GM12892 (cell line): Measurements from ENCODE around the gene ABAT.
"Not testable (repeated sequence)": the region's sequence is repeated elsewhere in the genome, so short reads cannot be mapped to it uniquely, and the experiment has no call there.

ENCODE experiments used
- DNase-seq: peaks from one replicate; pipeline ENCODE4 v3.0.0; 2011; ENCODE audit not compliant: insufficient read length
- FAIRE-seq: peaks from 2 replicates; lab custom pipeline; 2011; peaks lifted over from hg19 to GRCh38; lab: Jason Lieb, UNC
- POLR2A ChIP-seq: IDR thresholded peaks from 2 replicates; pipeline ENCODE4 v1.6.1; 2011; ENCODE audit warnings: low read depth, low read length, control low read depth
- POLR2AphosphoS5 ChIP-seq: IDR thresholded peaks from 2 replicates; pipeline ENCODE4 v1.6.1; 2011; ENCODE audit warnings: low read depth, low read length, control low read depth
- TAF1 ChIP-seq: IDR thresholded peaks from 2 replicates; pipeline ENCODE4 v1.6.1; 2011; ENCODE audit warnings: low read depth, mild to moderate bottlenecking, control low read depth, low read length, borderline replicate concordance

Gene ABAT

GRCh38 chr16:8727857-8728618 lies 53.6 kb downstream of the ABAT start:
- FAIRE-seq, result no peak
- TF ChIP-seq POLR2A, result no peak
- TF ChIP-seq POLR2AphosphoS5, result no peak
- no peak for TF ChIP-seq TAF1
- DNase-seq, result no peak

GRCh38 chr16:8729779-8730334 lies 55.4 kb downstream of the ABAT start:
- TF ChIP-seq POLR2A (no peak), POLR2AphosphoS5 (no peak), TAF1 (no peak)
- DNase-seq (no peak), FAIRE-seq (no peak)

- FAIRE-seq, result no peak
- no peak for TF ChIP-seq TAF1
- TF ChIP-seq POLR2AphosphoS5, result no peak
- no peak for TF ChIP-seq POLR2A
- DNase-seq, result no peak
These were observed 56.0 kb downstream of the ABAT start for GRCh38 chr16:8730335-8730915.

DNA sequence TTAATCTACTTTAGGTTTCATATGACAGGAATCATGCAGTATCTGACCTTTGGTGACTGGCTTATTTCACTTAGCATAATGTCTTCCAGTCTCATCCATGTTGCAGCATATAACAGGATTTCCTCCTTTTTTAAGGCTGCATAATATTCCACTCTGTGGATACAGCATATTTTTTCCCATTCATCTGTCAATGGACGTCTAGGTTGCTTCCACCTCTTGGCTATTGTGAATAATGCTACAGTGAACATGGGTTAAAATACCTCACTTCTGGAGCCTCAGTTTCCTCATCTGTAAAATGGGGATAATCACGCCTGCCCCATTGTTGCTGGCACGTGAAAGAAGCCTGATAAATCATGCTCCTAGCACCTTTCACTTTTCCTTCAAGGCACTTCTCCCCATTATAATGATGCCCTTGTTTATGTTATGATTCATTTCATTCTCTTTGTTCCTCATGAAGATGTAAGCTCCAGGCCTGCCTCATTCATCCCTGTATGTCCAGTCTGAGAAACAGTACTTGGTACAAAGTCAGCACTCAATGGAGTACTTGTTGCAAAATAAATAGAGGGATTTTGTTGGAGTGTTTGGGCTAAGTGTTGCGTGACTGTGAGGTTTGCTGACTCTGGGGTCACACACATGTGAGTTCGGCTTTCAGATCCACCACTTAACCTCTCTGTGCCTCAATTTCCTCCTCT lies 59.6 kb downstream of the ABAT start:
- TF ChIP-seq POLR2AphosphoS5, result no peak
- no peak for TF ChIP-seq TAF1
- no peak for TF ChIP-seq POLR2A
- DNase-seq, result no peak
- FAIRE-seq, result no peak

DNA sequence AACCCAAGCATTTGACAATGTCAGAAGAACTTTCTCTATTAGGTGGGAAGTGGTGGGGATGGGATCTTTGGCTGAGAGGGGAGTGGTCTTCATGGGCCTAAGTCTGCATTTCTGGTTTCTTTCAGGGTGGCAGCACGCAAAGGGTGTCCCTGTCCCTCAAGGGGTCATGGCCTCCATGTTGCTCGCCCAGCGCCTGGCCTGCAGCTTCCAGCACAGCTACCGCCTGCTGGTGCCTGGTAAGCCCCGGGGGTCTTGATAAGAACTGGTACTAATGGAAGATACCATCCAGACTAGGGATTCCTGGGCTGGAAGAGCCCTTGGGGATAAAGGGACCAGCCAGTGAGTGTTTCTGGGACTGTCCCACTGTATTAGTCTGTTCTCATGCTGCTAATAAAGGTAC lies 61.2 kb downstream of the ABAT start:
- TF ChIP-seq POLR2AphosphoS5 (no peak), POLR2A (no peak), TAF1 (no peak)
- no peak for FAIRE-seq
- DNase-seq, result no peak

GRCh38 chr16:8736123-8736668 lies 61.8 kb downstream of the ABAT start:
- no peak for FAIRE-seq
- no peak for TF ChIP-seq TAF1
- no peak for TF ChIP-seq POLR2A
- no peak for DNase-seq

- FAIRE-seq (no peak), DNase-seq (no peak)
- no peak for TF ChIP-seq TAF1
- TF ChIP-seq POLR2A, result no peak
- no peak for TF ChIP-seq POLR2AphosphoS5
These were observed 64.7 kb downstream of the ABAT start for GRCh38 chr16:8739151-8739550.

GRCh38 chr16:8739989-8740704 lies 65.7 kb downstream of the ABAT start:
- no peak for DNase-seq
- no peak for TF ChIP-seq POLR2A
- no peak for TF ChIP-seq TAF1
- no peak for TF ChIP-seq POLR2AphosphoS5
- FAIRE-seq, result no peak

DNA sequence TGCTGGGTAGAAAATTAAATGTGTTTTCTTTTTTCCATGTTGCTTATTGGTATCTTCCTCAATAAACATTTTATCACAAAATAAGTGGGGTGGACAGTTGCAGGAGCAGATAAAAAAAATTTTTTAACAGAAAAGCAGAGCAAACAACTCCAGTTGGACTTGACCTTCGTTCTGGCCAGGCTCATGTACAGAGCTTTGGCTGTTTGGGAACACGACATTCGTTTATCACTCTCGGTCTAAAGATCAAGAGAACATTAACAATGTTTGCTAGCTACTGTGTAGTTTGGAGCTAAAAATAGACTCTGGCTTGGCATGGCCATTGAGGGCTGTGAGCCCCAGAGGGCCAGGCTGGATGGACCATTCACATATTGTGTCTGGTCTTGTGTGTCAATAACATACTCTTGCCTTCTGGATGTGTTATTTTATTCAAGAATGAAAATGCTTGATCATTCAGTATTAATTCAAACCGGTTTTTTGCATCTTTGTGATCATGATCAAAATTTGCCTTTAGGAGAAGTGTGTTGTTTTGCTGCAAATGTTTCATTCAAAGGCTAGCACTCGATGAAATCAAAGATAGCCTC lies 66.4 kb downstream of the ABAT start:
- DNase-seq (no peak), FAIRE-seq (no peak)
- TF ChIP-seq TAF1 (no peak), POLR2A (no peak)

- DNase-seq (no peak), FAIRE-seq (no peak)
- TF ChIP-seq POLR2AphosphoS5 (no peak), POLR2A (no peak), TAF1 (no peak)
These were observed 67.2 kb downstream of the ABAT start for GRCh38 chr16:8741636-8742035.

GRCh38 chr16:8742068-8742467 lies 67.7 kb downstream of the ABAT start:
- FAIRE-seq (no peak), DNase-seq (no peak)
- no peak for TF ChIP-seq POLR2A
- no peak for TF ChIP-seq POLR2AphosphoS5
- no peak for TF ChIP-seq TAF1

GRCh38 chr16:8748944-8749343 lies 74.5 kb downstream of the ABAT start:
- DNase-seq, FAIRE-seq: not testable (repeated sequence)
